OCI-LY7 (cell line): Measurements from ENCODE around the gene CACNA1H. TPM values are rescaled to one million over a fixed set of nuclear protein-coding genes. Genes with fewer than 3 reads are reported as not detected.

Experiments used
- BruUV-seq: library from RNA; stranded (reverse); fragments of 400-500 nt; replicated peaks from 2 replicates; lab custom pipeline; 2021; lab: Mats Ljungman, UMichigan
- CTCF ChIA-PET: fragments of 300-600 bp; sonication (Branson Sonifier 250); formaldehyde crosslinking; loops from one replicate; lab custom pipeline; 2022; ENCODE audit warnings: antibody characterized with exemption; ENCODE audit not compliant: unreplicated experiment; lab: Charles Lee
- POLR2A ChIA-PET: fragments of 300-600 bp; sonication (Branson Sonifier 250); formaldehyde crosslinking; loops from one replicate; lab custom pipeline; 2022; ENCODE audit warnings: antibody characterized with exemption; lab: Charles Lee
- DNase-seq: peaks from one replicate; pipeline ENCODE4 v3.0.0-alpha.2; 2015; ENCODE audit warnings: low spot score
- H2AFZ ChIP-seq: fragments of 200-600 bp; sonication (generic), shearing (Covaris generic); 2 replicates; pipeline ENCODE4 v1.6.1; 2014; ENCODE audit warnings: mild to moderate bottlenecking, antibody characterized with exemption, low read length, moderate library complexity
- H3K27ac ChIP-seq: fragments of 200-600 bp; sonication (generic); 2 replicates; pipeline ENCODE4 v1.5.1; 2014; ENCODE audit warnings: mixed run types, low read depth, mild to moderate bottlenecking, moderate library complexity, low read length, inconsistent platforms; ENCODE audit not compliant: poor library complexity, severe bottlenecking
- H3K36me3 ChIP-seq: fragments of 200-600 bp; sonication (generic); 2 replicates; pipeline ENCODE4 v1.6.1; 2014; ENCODE audit warnings: mild to moderate bottlenecking, antibody characterized with exemption, low read length, moderate library complexity, mixed read lengths; ENCODE audit not compliant: insufficient read depth
- H3K4me1 ChIP-seq: fragments of 200-600 bp; sonication (generic); 2 replicates; pipeline ENCODE4 v1.5.1; 2014; ENCODE audit warnings: mild to moderate bottlenecking, low read length; ENCODE audit not compliant: insufficient read depth, poor library complexity, severe bottlenecking
- H3K4me2 ChIP-seq: fragments of 200-600 bp; sonication (generic); 2 replicates; pipeline ENCODE4 v1.6.1; 2014; ENCODE audit warnings: mild to moderate bottlenecking, low read length
- H3K4me3 ChIP-seq: fragments of 200-600 bp; sonication (generic); 2 replicates; pipeline ENCODE4 v1.5.1; 2014; ENCODE audit warnings: mild to moderate bottlenecking, low read depth, low read length; ENCODE audit not compliant: poor library complexity, severe bottlenecking
- H3K79me2 ChIP-seq: fragments of 200-600 bp; sonication (generic); 2 replicates; pipeline ENCODE4 v1.6.1; 2016; ENCODE audit warnings: low read depth, mild to moderate bottlenecking, low read length, moderate library complexity, mixed read lengths; ENCODE audit not compliant: insufficient read depth
- H3K9me2 ChIP-seq: fragments of 200-600 bp; sonication (generic); 2 replicates; pipeline ENCODE4 v1.6.1; 2016; ENCODE audit warnings: mild to moderate bottlenecking, low read length, mixed read lengths; ENCODE audit not compliant: insufficient read depth
- H3K9me3 ChIP-seq: fragments of 200-600 bp; sonication (generic); 2 replicates; pipeline ENCODE4 v1.6.1; 2014; ENCODE audit warnings: mild to moderate bottlenecking, mixed run types, low read length, mixed read lengths
- H4K20me1 ChIP-seq: fragments of 200-600 bp; sonication (generic); 2 replicates; pipeline ENCODE4 v1.6.1; 2014; ENCODE audit warnings: mild to moderate bottlenecking, antibody characterized with exemption, low read length, moderate library complexity, mixed read lengths; ENCODE audit not compliant: insufficient read depth
- EZH2phosphoT487 ChIP-seq: fragments of 200-600 bp; sonication (generic); IDR thresholded peaks from 2 replicates; pipeline ENCODE4 v1.6.1; 2018; ENCODE audit warnings: low read depth, borderline replicate concordance, mild to moderate bottlenecking, mixed run types, antibody characterized with exemption, low read length, moderate library complexity, mixed read lengths
- intact Hi-C: fragments of 100-400 bp; cut with micrococcal nuclease; formaldehyde crosslinking; loops from one replicate; pipeline ENCODE4 v1.10.0; 2022; ENCODE audit not compliant: unreplicated experiment
- total RNA-seq, 2 experiments: library from RNA; depleted of rRNA in 1 of 2; stranded (reverse); fragments of >200 nt in 1 of 2; shearing (Covaris generic) in 1 of 2; gene quantifications; 2 replicates each; pipeline ENCODE4 v1.2.3, GENCODE V29; 2014 to 2022
- TF ChIP-seq, protein P1 (sequence below): fragments of 200-600 bp; sonication (generic); conservative IDR thresholded peaks from 2 replicates; pipeline ENCODE4 v1.5.1; 2014; ENCODE audit warnings: mild to moderate bottlenecking, antibody characterized with exemption, low read length, moderate library complexity, mixed read lengths

The CACNA1H gene
- total RNA-seq, 2 experiments from 2014 or later, result not detected

DNA sequence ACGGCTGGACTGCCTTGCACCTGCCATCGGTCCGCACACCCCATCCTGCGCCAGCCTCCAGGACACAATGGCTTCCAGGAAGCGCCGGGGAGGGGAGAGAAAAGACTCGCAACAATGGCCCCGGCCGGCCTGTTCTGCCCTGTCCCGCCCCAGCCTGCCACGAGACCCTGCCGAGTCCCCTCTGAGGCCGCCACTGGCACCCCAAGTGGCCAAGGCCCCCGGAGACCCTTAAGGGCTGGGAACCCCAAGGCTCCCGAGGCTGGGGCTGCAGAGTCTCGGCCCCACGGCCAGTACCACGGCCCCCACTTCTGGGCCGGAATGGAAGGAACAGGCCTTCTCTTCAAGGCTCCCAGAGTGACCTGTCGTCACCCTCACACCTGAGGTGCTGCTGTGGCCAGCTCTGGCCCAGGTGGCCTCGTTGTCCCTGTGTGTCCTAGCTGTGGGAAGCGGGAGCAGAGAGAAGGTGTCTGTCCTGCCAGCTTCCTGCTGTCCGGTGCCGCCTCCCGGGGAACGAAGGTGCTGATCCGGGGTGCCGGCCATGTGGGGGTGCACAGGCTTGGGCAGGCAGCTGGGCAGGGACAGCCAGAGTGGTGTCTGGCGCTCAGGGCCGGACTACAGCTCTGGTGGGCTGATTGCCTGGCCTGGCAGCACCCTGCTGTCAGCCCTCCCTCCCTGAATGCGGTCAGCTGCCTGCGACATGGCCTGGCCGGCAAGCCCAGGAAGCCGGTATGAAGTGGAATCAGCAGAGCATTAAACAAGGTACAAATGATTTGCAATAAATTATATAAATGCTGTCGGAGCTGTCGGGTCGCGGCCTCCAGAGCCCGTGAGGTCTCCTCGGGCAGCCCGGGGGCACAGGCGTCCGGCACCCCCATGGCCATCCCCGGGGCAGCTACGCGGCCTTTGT is 8.2 kb upstream of the CACNA1H start:
- no peaks in the 10 kb centered on the region for H4K20me1 ChIP-seq
- intact Hi-C loops, result no loop called here
- POLR2A ChIA-PET, result no interaction called here
- no peak overlapping the region for H3K4me3 ChIP-seq
- H3K4me1 ChIP-seq, result no peaks in the 10 kb centered on the region
- no peak overlapping the region for H2AFZ ChIP-seq
- BruUV-seq, result no TSS peak
- no peaks in the 10 kb centered on the region for H3K9me3 ChIP-seq
- DNase-seq, result no peak
- TF ChIP-seq, protein P1, sequence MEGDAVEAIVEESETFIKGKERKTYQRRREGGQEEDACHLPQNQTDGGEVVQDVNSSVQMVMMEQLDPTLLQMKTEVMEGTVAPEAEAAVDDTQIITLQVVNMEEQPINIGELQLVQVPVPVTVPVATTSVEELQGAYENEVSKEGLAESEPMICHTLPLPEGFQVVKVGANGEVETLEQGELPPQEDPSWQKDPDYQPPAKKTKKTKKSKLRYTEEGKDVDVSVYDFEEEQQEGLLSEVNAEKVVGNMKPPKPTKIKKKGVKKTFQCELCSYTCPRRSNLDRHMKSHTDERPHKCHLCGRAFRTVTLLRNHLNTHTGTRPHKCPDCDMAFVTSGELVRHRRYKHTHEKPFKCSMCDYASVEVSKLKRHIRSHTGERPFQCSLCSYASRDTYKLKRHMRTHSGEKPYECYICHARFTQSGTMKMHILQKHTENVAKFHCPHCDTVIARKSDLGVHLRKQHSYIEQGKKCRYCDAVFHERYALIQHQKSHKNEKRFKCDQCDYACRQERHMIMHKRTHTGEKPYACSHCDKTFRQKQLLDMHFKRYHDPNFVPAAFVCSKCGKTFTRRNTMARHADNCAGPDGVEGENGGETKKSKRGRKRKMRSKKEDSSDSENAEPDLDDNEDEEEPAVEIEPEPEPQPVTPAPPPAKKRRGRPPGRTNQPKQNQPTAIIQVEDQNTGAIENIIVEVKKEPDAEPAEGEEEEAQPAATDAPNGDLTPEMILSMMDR, result no peak
- TF ChIP-seq EZH2phosphoT487, result no peak
- no peaks in the 10 kb centered on the region for H3K79me2 ChIP-seq
- no peaks in the 10 kb centered on the region for H3K9me2 ChIP-seq
- no peaks in the 10 kb centered on the region for H3K36me3 ChIP-seq
- H3K4me2 ChIP-seq, result no peak overlapping the region
- CTCF ChIA-PET, result no interaction called here
- H3K27ac ChIP-seq, result no peak overlapping the region

DNA sequence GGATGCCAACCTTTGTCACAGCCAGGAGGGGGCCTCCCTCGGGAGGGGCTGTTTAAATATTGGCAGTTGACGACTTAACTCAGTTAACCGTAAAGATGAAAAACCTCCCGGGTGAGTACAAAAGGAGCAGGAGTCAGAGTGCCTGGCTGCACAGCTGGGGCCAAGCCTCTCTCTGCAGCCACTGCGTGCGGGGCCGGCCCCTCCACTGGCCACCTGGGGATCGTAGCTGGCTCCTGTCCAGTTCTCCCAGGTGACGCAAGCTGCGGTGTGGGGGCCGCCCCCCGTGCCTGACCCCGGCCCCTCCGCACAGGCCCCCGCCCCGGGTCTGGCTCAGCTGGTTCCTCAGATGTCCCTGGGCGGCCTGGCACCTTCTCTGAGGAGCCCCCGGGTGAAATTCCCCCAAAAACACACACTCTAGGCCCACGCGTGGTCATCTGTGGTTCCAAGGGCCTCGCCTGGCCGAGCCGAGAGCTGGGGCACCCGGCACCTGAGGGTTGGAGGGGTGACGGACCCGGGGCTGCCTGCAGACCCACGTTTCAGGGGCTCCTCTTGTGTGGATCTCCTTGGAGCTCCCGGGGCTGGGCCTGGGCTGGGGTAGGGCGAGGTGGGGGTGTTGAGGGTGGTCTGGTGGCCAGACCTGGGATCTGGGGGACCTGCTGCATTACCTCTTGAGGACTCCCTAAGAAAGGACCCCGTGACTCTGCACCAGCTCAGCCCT is 7.4 kb upstream of the CACNA1H start:
- no peak for DNase-seq
- BruUV-seq, result no TSS peak
- Histone ChIP-seq H3K27ac (no peak overlapping the region), H3K9me2 (no peaks in the 10 kb centered on the region), H2AFZ (no peak overlapping the region), H3K4me1 (no peaks in the 10 kb centered on the region), H3K36me3 (no peaks in the 10 kb centered on the region), H3K4me2 (no peak overlapping the region), H3K79me2 (no peaks in the 10 kb centered on the region), H4K20me1 (no peaks in the 10 kb centered on the region), H3K9me3 (no peaks in the 10 kb centered on the region), H3K4me3 (no peak overlapping the region)
- intact Hi-C loops, result no loop called here
- TF ChIP-seq, protein P1, result no peak
- TF ChIP-seq EZH2phosphoT487, result no peak
- POLR2A ChIA-PET, result interaction anchor here (0.6 kb wide), 1 partner anchor 544 kb away, joined by 3 read pairs; no protein-coding TSS in a partner anchor
- CTCF ChIA-PET, result no interaction called here
